Epithelial cell of prostate (primary cell): Measurements from ENCODE around the gene IQSEC1.

Experiments
- DNase-seq: peaks from one replicate; pipeline ENCODE4 v3.0.0-alpha.2; 2011; ENCODE audit warnings: low read depth, low spot score
- H3K27ac ChIP-seq: fragments of 450-650 bp; 2 replicates; pipeline ENCODE4 v1.5.1; 2017; ENCODE audit warnings: mild to moderate bottlenecking

IQSEC1 gene

GRCh38 chr3:12946649-12947316, 126.4 kb downstream of the IQSEC1 start:
- peak overlapping the region; percentile 28 for H3K27ac ChIP-seq
- peak; percentile 34 for DNase-seq

GRCh38 chr3:12946251-12946648, 127.0 kb downstream of the IQSEC1 start:
- DNase-seq, result no peak

GRCh38 chr3:12944849-12945248, 128.4 kb downstream of the IQSEC1 start:
- no peak overlapping the region for H3K27ac ChIP-seq
- DNase-seq, result no peak

More at GRCh38 chr3:12946251-12946648, 127.0 kb downstream of the IQSEC1 start:
- no peak overlapping the region for H3K27ac ChIP-seq

GRCh38 chr3:12944413-12944812, 128.8 kb downstream of the IQSEC1 start:
- H3K27ac ChIP-seq, result no peak overlapping the region
- no peak for DNase-seq

GRCh38 chr3:12943124-12944021, 129.9 kb downstream of the IQSEC1 start:
- DNase-seq, result no peak
- H3K27ac ChIP-seq, result no peak overlapping the region

GRCh38 chr3:12941495-12942023, 131.7 kb downstream of the IQSEC1 start:
- DNase-seq, result no peak
- no peak overlapping the region for H3K27ac ChIP-seq

- H3K27ac ChIP-seq, result no peak overlapping the region
- no peak for DNase-seq
These were observed 132.4 kb downstream of the IQSEC1 start for GRCh38 chr3:12940854-12941253.

- H3K27ac ChIP-seq, result no peak overlapping the region
- DNase-seq, result no peak
These were observed 134.1 kb downstream of the IQSEC1 start for GRCh38 chr3:12939137-12939536.

- no peak overlapping the region for H3K27ac ChIP-seq
- DNase-seq, result no peak
These were observed 134.9 kb downstream of the IQSEC1 start for GRCh38 chr3:12938258-12938711.

- no peak overlapping the region for H3K27ac ChIP-seq
- no peak for DNase-seq
These were observed 137.1 kb downstream of the IQSEC1 start for GRCh38 chr3:12935861-12936830.

GRCh38 chr3:12935023-12935860, 138.0 kb downstream of the IQSEC1 start:
- H3K27ac ChIP-seq, result no peak overlapping the region
- no peak for DNase-seq

- H3K27ac ChIP-seq, result no peak overlapping the region
- no peak for DNase-seq
These were observed 138.8 kb downstream of the IQSEC1 start for GRCh38 chr3:12934431-12934830.

- no peak overlapping the region for H3K27ac ChIP-seq
- DNase-seq, result no peak
These were observed 139.3 kb downstream of the IQSEC1 start for GRCh38 chr3:12933901-12934300.

- no peak overlapping the region for H3K27ac ChIP-seq
- no peak for DNase-seq
These were observed 140.5 kb downstream of the IQSEC1 start for GRCh38 chr3:12932754-12933153.

- H3K27ac ChIP-seq, result no peak overlapping the region
- no peak for DNase-seq
These were observed 140.9 kb downstream of the IQSEC1 start for GRCh38 chr3:12932347-12932746.

GRCh38 chr3:12931273-12931905, 141.8 kb downstream of the IQSEC1 start:
- no peak for DNase-seq
- H3K27ac ChIP-seq, result no peak overlapping the region

GRCh38 chr3:12929801-12930200, 143.4 kb downstream of the IQSEC1 start:
- no peak overlapping the region for H3K27ac ChIP-seq
- DNase-seq, result no peak

- no peak overlapping the region for H3K27ac ChIP-seq
- DNase-seq, result no peak
These were observed 146.6 kb downstream of the IQSEC1 start for GRCh38 chr3:12926660-12927059.

GRCh38 chr3:12925648-12926047, 147.6 kb downstream of the IQSEC1 start:
- no peak overlapping the region for H3K27ac ChIP-seq
- no peak for DNase-seq
